Endometrial microvascular endothelial cells (primary cell): ENCODE measurements around the gene C11orf86. TPM values are rescaled to one million over a fixed set of nuclear protein-coding genes. Genes with fewer than 3 reads are reported as not detected.
"Not testable (repeated sequence)": the region's sequence is repeated elsewhere in the genome, so short reads cannot be mapped to it uniquely, and the experiment has no call there.

Source experiments
- in situ Hi-C: cut with HindIII; loops from 2 replicates; pipeline ENCODE4 v1.10.0; 2017; ENCODE audit warnings: low sequenced_read_pairs, low pct_unique_long_range_greater_than_20kb; ENCODE audit errors: inconsistent ontology term
- total RNA-seq: library from RNA; depleted of rRNA; stranded (reverse); fragments of >200 nt; gene quantifications from one replicate; pipeline ENCODE4 v1.2.3, GENCODE V29; 2015; ENCODE audit errors: inconsistent ontology term

Gene C11orf86
- total RNA-seq, 1 donor from 2014 or later: not detected

GRCh38 chr11:66985508-66986177, 10.5 kb downstream of the C11orf86 start:
- in situ Hi-C loops: no loop called here

GRCh38 chr11:66986178-66986545, 11.1 kb downstream of the C11orf86 start:
- in situ Hi-C loops: no loop called here

- in situ Hi-C loops: no loop called here
Measured at GRCh38 chr11:66987158-66987620, 12.1 kb downstream of the C11orf86 start.

GRCh38 chr11:66987924-66988637, 13.0 kb downstream of the C11orf86 start:
- in situ Hi-C loops: no loop called here

GRCh38 chr11:66988741-66989140, 13.6 kb downstream of the C11orf86 start:
- in situ Hi-C loops: not testable (repeated sequence)

- in situ Hi-C loops: not testable (repeated sequence)
Measured at GRCh38 chr11:66989360-66989759, 14.3 kb downstream of the C11orf86 start.

GRCh38 chr11:66992041-66992440, 16.9 kb downstream of the C11orf86 start:
- in situ Hi-C loops: no loop called here

- in situ Hi-C loops: no loop called here
Measured at GRCh38 chr11:66996609-66997273, 21.6 kb downstream of the C11orf86 start.

GRCh38 chr11:66999555-66999954, 24.5 kb downstream of the C11orf86 start:
- in situ Hi-C loops: no loop called here

GRCh38 chr11:67001332-67001731, 26.2 kb downstream of the C11orf86 start:
- in situ Hi-C loops: no loop called here

- in situ Hi-C loops: no loop called here
Measured at GRCh38 chr11:67002297-67002913, 27.3 kb downstream of the C11orf86 start.

- in situ Hi-C loops: no loop called here
Measured at GRCh38 chr11:67002921-67003411, 27.9 kb downstream of the C11orf86 start.

- in situ Hi-C loops: not testable (repeated sequence)
Measured at GRCh38 chr11:67005200-67005599, 30.1 kb downstream of the C11orf86 start.

- in situ Hi-C loops: no loop called here
Measured at GRCh38 chr11:67006029-67006884, 31.2 kb downstream of the C11orf86 start.

- in situ Hi-C loops: no loop called here
Measured at GRCh38 chr11:67007126-67007525, 32.0 kb downstream of the C11orf86 start.

- in situ Hi-C loops: no loop called here
Measured at GRCh38 chr11:67010296-67010905, 35.3 kb downstream of the C11orf86 start.

- in situ Hi-C loops: no loop called here
Measured at GRCh38 chr11:67013511-67014045, 38.5 kb downstream of the C11orf86 start.

- in situ Hi-C loops: no loop called here
Measured at GRCh38 chr11:67014343-67014742, 39.2 kb downstream of the C11orf86 start.
